Upper lobe of left lung (tissue), 4 donors: ENCODE measurements around the gene PREX1.

Source experiments
- CTCF ChIP-seq, 6 experiments: fragments of 450-650 bp in 4 of 6; fragments of 200-600 bp in 2 of 6; sonication (generic) in 2 of 6; IDR thresholded peaks; one replicate each; pipeline ENCODE4 v1.5.1; 2016 to 2019; ENCODE audit warnings: antibody characterized with exemption in 6 of 6
- EP300 ChIP-seq, 4 donors: sonication (generic); formaldehyde crosslinking; IDR thresholded peaks; one replicate each; pipeline ENCODE4 v1.5.1; 2017; ENCODE audit warnings: antibody characterized with exemption in 4 of 4, control low read depth in 2 of 4
- POLR2A ChIP-seq, 4 donors: fragments of 450-650 bp; IDR thresholded peaks; one replicate each; pipeline ENCODE4 v1.5.1; 2016 to 2017; ENCODE audit warnings: antibody characterized with exemption in 4 of 4, mild to moderate bottlenecking in 2 of 4
- POLR2AphosphoS5 ChIP-seq, 2 donors: sonication (generic); formaldehyde crosslinking; IDR thresholded peaks; one replicate each; pipeline ENCODE4 v1.5.1; 2017; ENCODE audit warnings: antibody characterized with exemption in 2 of 2

GRCh38 chr20:48706710-48707365 is 121.0 kb downstream of the PREX1 start:
- TF ChIP-seq CTCF (IDR thresholded peaks at IDR 0.05) (no peak), EP300 (IDR thresholded peaks at IDR 0.05) (no peak), POLR2A (IDR thresholded peaks at IDR 0.05) (no peak), POLR2AphosphoS5 (IDR thresholded peaks at IDR 0.05) (no peak)
